Measurements from ENCODE around the gene ERV3-1.
"Not testable (repeated sequence)": the region's sequence is repeated elsewhere in the genome, so short reads cannot be mapped to it uniquely, and the experiment has no call there.

Gene ERV3-1

DNA sequence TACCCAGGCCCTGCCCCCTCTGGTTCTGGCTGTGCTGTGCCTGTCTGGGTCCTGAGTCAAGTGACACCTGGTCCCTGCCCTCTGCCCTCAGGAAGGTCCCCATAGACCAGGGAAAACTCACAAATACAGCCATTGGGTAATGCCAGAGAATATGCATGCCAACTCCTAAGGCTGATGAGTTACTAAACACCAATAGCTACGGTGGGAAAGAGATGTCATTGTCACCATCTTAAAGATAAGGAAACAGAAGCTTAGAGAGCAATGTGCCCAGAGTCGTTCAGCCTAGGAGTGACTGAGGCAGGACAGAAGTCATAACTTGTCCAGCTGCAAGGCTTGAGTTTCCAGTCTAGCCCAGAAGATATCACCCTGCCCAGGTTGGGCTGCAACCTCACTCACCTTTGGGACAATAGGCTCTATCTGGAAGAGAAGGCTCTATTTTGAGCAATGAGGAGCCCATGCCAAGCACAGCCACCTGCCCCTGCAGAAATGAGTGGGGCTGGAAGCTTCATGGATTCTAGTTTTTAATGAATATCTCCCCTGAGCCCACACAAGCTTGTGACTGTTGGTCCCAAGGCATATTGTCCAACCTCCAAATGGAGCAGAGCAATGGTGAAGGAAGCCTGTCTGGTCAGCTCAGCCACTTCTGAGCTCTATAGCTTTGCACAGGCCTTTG lies 60.8 kb downstream of the ERV3-1 start:
- Mint-ChIP-seq H3K27me3 (ENCODE audit: low read depth) (peaks cover 50% of the 10 kb centered on the region), H3K36me3 (ENCODE audit: low read depth) (no peaks in the 10 kb centered on the region), H3K4me1 (peaks cover 4% of the 10 kb centered on the region), H3K27ac (no peak overlapping the region), H3K9me3 (no peaks in the 10 kb centered on the region), H3K4me3 (no peak overlapping the region)
- TF ChIP-seq, protein P1, sequence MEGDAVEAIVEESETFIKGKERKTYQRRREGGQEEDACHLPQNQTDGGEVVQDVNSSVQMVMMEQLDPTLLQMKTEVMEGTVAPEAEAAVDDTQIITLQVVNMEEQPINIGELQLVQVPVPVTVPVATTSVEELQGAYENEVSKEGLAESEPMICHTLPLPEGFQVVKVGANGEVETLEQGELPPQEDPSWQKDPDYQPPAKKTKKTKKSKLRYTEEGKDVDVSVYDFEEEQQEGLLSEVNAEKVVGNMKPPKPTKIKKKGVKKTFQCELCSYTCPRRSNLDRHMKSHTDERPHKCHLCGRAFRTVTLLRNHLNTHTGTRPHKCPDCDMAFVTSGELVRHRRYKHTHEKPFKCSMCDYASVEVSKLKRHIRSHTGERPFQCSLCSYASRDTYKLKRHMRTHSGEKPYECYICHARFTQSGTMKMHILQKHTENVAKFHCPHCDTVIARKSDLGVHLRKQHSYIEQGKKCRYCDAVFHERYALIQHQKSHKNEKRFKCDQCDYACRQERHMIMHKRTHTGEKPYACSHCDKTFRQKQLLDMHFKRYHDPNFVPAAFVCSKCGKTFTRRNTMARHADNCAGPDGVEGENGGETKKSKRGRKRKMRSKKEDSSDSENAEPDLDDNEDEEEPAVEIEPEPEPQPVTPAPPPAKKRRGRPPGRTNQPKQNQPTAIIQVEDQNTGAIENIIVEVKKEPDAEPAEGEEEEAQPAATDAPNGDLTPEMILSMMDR (IDR thresholded peaks at IDR 0.05; ENCODE audit: unreplicated experiment in 3 of 3) = no peak

GRCh38 chr7:64944667-64945502 lies 61.6 kb downstream of the ERV3-1 start:
- not testable (repeated sequence) for H3K4me3 Mint-ChIP-seq; H3K36me3 Mint-ChIP-seq (ENCODE audit: low read depth); H3K4me1 Mint-ChIP-seq; H3K27ac Mint-ChIP-seq; H3K9me3 Mint-ChIP-seq
- peaks cover 43% of the 10 kb centered on the region for H3K27me3 Mint-ChIP-seq (ENCODE audit: low read depth)
